22Rv1 (cell line): Measurements from ENCODE around the gene COX7A1.

ENCODE experiments used
- ZFX ChIP-seq: fragments of 450-650 bp; IDR thresholded peaks from 2 replicates; pipeline ENCODE4 v1.6.1; 2017; ENCODE audit warnings: antibody characterized with exemption, borderline replicate concordance
- TF ChIP-seq, protein P1 (sequence below): fragments of 450-650 bp; IDR thresholded peaks from 2 replicates; pipeline ENCODE4 v1.5.1; 2017; ENCODE audit warnings: mild to moderate bottlenecking

DNA sequence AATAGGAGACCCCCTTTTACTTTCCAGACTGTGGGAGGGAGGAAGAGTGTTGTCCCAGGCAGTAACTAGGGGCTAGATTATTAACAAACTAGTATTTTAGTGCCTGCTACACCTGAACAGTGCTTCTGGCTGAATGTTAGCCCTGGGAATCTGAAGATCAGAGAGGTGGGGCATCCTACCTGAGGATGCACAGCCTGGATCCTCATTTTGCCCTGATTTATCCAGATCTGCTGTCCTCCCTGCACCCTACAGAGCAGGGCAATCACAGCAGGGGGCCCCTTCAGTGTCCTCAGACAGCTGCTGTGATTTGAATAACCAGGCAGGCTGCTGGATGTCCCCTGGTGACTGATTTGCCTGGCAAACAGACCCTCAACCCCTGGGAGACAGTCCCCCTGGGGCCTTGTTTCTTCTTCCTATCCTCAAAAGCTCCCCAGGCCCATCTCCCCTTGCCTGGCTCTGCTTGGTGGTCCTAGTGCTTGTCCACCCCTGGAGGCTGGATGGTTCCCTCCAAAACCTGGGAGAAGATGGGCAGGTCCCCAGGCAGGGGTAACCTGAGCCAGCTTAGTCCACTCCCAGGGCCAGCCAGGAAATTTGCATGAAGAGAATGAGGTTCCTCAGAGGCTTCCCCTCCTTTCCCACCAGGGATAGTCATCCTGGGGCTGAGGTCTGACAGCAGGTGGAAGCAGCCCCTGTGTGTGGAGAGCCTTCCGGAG, 41.6 kb downstream of the COX7A1 start, which contains the start of gene OVOL3:
- TF ChIP-seq, protein P1, sequence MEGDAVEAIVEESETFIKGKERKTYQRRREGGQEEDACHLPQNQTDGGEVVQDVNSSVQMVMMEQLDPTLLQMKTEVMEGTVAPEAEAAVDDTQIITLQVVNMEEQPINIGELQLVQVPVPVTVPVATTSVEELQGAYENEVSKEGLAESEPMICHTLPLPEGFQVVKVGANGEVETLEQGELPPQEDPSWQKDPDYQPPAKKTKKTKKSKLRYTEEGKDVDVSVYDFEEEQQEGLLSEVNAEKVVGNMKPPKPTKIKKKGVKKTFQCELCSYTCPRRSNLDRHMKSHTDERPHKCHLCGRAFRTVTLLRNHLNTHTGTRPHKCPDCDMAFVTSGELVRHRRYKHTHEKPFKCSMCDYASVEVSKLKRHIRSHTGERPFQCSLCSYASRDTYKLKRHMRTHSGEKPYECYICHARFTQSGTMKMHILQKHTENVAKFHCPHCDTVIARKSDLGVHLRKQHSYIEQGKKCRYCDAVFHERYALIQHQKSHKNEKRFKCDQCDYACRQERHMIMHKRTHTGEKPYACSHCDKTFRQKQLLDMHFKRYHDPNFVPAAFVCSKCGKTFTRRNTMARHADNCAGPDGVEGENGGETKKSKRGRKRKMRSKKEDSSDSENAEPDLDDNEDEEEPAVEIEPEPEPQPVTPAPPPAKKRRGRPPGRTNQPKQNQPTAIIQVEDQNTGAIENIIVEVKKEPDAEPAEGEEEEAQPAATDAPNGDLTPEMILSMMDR, result no peak
- TF ChIP-seq ZFX, result no peak
